ENCODE measurements around the gene ZNF215. TPM values are rescaled to one million over a fixed set of nuclear protein-coding genes. Genes with fewer than 3 reads are reported as not detected.

The ZNF215 gene
- polyA plus RNA-seq, 1 donor from 2014 or later, result 2.5 TPM

- no peaks in the 10 kb centered on the region for H3K9me3 ChIP-seq (ENCODE audit: low read length)
- TF ChIP-seq TAF1 (IDR thresholded peaks at IDR 0.05; ENCODE audit: low read depth) (no peak), SMC3 (conservative IDR thresholded peaks at IDR 0.05; ENCODE audit: poor library complexity) (no peak)
- H2AFZ ChIP-seq (ENCODE audit: low read depth, low read length), result peak overlapping the region; percentile 87
- no peak overlapping the region for H3K27ac ChIP-seq (ENCODE audit: low read length)
- peak overlapping the region; percentile 75 for H3K4me2 ChIP-seq (ENCODE audit: low read length)
- peaks cover 4% of the 10 kb centered on the region for H3K27me3 ChIP-seq (ENCODE audit: insufficient read depth, low read depth, low read length)
- no peaks in the 10 kb centered on the region for H3K79me2 ChIP-seq (replicated peaks; ENCODE audit: insufficient read depth, low read length)
- H3F3A ChIP-seq (ENCODE audit: insufficient read depth, low read length, poor library complexity, severe bottlenecking), result no peaks in the 10 kb centered on the region
- H3K9ac ChIP-seq (ENCODE audit: low read length), result peak overlapping the region; percentile 51
- no peaks in the 10 kb centered on the region for H4K20me1 ChIP-seq (ENCODE audit: insufficient read depth)
- no peaks in the 10 kb centered on the region for H3K9me2 ChIP-seq (ENCODE audit: insufficient read depth, low read length)
- peak overlapping the region; percentile 78 for H3K4me3 ChIP-seq (ENCODE audit: low read length)
- H3K36me3 ChIP-seq (ENCODE audit: insufficient read depth, low read length), result no peaks in the 10 kb centered on the region
Observed at GRCh38 chr11:6927030-6927617, 898 bp downstream of the ZNF215 start.

DNA sequence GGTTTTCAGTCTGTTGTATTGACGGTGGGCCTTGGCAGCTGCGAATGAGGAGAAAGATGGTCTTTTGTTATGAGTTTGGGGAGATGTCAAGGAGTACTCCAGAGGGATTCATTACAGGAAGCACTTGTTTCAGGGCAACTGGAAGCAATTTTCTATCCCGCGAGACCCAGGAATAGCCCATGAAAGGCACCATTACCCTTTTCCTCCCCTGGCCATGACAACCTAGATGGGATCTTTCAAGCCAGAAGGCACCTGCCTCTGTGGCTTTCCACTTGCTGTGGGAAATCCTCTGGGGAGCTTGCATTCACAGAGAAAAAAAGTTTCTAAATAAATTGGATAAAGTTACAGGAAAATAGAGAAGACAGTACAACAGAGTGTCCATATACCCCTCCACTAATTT is 2.7 kb downstream of the ZNF215 start:
- no peak overlapping the region for H3K9ac ChIP-seq (ENCODE audit: low read length)
- no peaks in the 10 kb centered on the region for H3F3A ChIP-seq (ENCODE audit: insufficient read depth, low read length, poor library complexity, severe bottlenecking)
- H3K27ac ChIP-seq (ENCODE audit: low read length), result no peak overlapping the region
- no peak overlapping the region for H3K4me3 ChIP-seq (ENCODE audit: low read length)
- H2AFZ ChIP-seq (ENCODE audit: low read depth, low read length), result no peak overlapping the region
- H3K4me2 ChIP-seq (ENCODE audit: low read length), result no peak overlapping the region
- peaks cover 4% of the 10 kb centered on the region for H3K27me3 ChIP-seq (ENCODE audit: insufficient read depth, low read depth, low read length)
- no peaks in the 10 kb centered on the region for H4K20me1 ChIP-seq (ENCODE audit: insufficient read depth)
- no peaks in the 10 kb centered on the region for H3K9me2 ChIP-seq (ENCODE audit: insufficient read depth, low read length)
- TF ChIP-seq SMC3 (conservative IDR thresholded peaks at IDR 0.05; ENCODE audit: poor library complexity) (no peak), REST (IDR thresholded peaks at IDR 0.05; ENCODE audit: borderline replicate concordance) (no peak), TAF1 (IDR thresholded peaks at IDR 0.05; ENCODE audit: low read depth) (no peak), EP300 (conservative IDR thresholded peaks at IDR 0.05; ENCODE audit: poor library complexity, severe bottlenecking) (no peak), EZH2 (IDR thresholded peaks at IDR 0.05; ENCODE audit: borderline replicate concordance, insufficient read depth, low read length, poor library complexity, severe bottlenecking) (no peak), MXI1 (conservative IDR thresholded peaks at IDR 0.05; ENCODE audit: poor library complexity, severe bottlenecking) (no peak), RAD21 (conservative IDR thresholded peaks at IDR 0.05) (no peak), POLR2AphosphoS5 (IDR thresholded peaks at IDR 0.05) (no peak)
- TF ChIP-seq, protein P1, sequence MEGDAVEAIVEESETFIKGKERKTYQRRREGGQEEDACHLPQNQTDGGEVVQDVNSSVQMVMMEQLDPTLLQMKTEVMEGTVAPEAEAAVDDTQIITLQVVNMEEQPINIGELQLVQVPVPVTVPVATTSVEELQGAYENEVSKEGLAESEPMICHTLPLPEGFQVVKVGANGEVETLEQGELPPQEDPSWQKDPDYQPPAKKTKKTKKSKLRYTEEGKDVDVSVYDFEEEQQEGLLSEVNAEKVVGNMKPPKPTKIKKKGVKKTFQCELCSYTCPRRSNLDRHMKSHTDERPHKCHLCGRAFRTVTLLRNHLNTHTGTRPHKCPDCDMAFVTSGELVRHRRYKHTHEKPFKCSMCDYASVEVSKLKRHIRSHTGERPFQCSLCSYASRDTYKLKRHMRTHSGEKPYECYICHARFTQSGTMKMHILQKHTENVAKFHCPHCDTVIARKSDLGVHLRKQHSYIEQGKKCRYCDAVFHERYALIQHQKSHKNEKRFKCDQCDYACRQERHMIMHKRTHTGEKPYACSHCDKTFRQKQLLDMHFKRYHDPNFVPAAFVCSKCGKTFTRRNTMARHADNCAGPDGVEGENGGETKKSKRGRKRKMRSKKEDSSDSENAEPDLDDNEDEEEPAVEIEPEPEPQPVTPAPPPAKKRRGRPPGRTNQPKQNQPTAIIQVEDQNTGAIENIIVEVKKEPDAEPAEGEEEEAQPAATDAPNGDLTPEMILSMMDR (IDR thresholded peaks at IDR 0.05; ENCODE audit: poor library complexity, severe bottlenecking), result no peak
- no peaks in the 10 kb centered on the region for H3K79me2 ChIP-seq (replicated peaks; ENCODE audit: insufficient read depth, low read length)
- H3K9me3 ChIP-seq (ENCODE audit: low read length), result no peaks in the 10 kb centered on the region
- H3K36me3 ChIP-seq (ENCODE audit: insufficient read depth, low read length), result no peaks in the 10 kb centered on the region
